Measurements from ENCODE around the gene TMEM235. TPM values are rescaled to one million over a fixed set of nuclear protein-coding genes. Genes with fewer than 3 reads are reported as not detected.

Gene TMEM235
- total RNA-seq, 1 donor from 2014 or later: not detected

- no peak for DNase-seq (ENCODE audit: low read depth)
- no peak for TF ChIP-seq CTCF (conservative IDR thresholded peaks at IDR 0.05; ENCODE audit: low read depth, low read length)
- H3K4me3 ChIP-seq (ENCODE audit: low read depth, low read length): no peak overlapping the region
Observed at GRCh38 chr17:78256707-78257591, 25.5 kb downstream of the TMEM235 start.

GRCh38 chr17:78257810-78258322, 26.4 kb downstream of the TMEM235 start:
- no peak overlapping the region for H3K4me3 ChIP-seq (ENCODE audit: low read depth, low read length)
- TF ChIP-seq CTCF (conservative IDR thresholded peaks at IDR 0.05; ENCODE audit: low read depth, low read length): no peak
- DNase-seq (ENCODE audit: low read depth): no peak

- no peak for TF ChIP-seq CTCF (conservative IDR thresholded peaks at IDR 0.05; ENCODE audit: low read depth, low read length)
- no peak for DNase-seq (ENCODE audit: low read depth)
- H3K4me3 ChIP-seq (ENCODE audit: low read depth, low read length): no peak overlapping the region
Observed at GRCh38 chr17:78258323-78259191, 27.1 kb downstream of the TMEM235 start.

GRCh38 chr17:78259192-78259554, 27.7 kb downstream of the TMEM235 start:
- H3K4me3 ChIP-seq (ENCODE audit: low read depth, low read length): no peak overlapping the region
- no peak for TF ChIP-seq CTCF (conservative IDR thresholded peaks at IDR 0.05; ENCODE audit: low read depth, low read length)
- DNase-seq (ENCODE audit: low read depth): no peak

- no peak for DNase-seq (ENCODE audit: low read depth)
- TF ChIP-seq CTCF (conservative IDR thresholded peaks at IDR 0.05; ENCODE audit: low read depth, low read length): no peak
- H3K4me3 ChIP-seq (ENCODE audit: low read depth, low read length): no peak overlapping the region
Observed at GRCh38 chr17:78263063-78263735, 31.8 kb downstream of the TMEM235 start.

- TF ChIP-seq CTCF (conservative IDR thresholded peaks at IDR 0.05; ENCODE audit: low read depth, low read length): no peak
- DNase-seq (ENCODE audit: low read depth): no peak
- H3K4me3 ChIP-seq (ENCODE audit: low read depth, low read length): no peak overlapping the region
Observed at GRCh38 chr17:78263736-78264340, 32.4 kb downstream of the TMEM235 start.

Measured in epithelial cell of proximal tubule (primary cell).